ENCODE measurements around the gene CENPT. TPM values are rescaled to one million over a fixed set of nuclear protein-coding genes. Genes with fewer than 3 reads are reported as not detected.

The CENPT gene
- total RNA-seq, 1 donor from 2014 or later = 29.9 TPM

DNA sequence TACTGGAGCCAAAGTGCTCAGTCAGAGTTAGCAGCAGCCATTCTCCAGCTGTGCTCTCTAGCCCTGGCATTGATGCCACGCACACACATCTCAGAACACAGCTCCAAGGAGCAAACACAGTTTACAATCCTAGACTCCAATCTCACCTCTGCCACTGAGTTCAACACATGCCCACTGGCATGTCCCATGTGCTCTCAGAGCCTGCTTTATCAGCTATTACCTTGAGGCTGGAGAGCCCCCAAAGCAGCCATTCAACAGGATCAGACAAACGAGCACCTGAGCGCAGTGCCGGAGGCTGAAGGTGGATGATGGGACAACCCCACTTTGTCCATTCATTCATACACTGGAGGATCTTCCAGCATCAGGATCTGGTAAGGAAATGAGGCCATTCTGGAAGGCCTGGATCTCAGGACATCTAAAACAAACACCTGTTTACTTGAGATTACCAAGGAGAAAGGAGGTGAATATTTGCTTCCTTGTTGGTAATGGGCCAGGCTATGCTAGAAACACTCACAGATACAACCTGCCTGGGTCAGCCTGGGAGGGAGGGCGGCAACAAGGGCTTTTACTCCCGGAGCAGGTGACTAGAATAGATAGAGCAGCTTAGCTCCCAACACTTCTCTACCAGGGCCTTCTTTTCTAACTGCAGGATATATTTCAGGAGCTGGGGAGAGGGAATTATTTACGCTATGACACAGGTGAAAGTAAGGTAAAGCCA, 66.5 kb downstream of the CENPT start:
- peak in 1 of 2 donors; percentile 21 for ATAC-seq
- TF ChIP-seq, protein P1, sequence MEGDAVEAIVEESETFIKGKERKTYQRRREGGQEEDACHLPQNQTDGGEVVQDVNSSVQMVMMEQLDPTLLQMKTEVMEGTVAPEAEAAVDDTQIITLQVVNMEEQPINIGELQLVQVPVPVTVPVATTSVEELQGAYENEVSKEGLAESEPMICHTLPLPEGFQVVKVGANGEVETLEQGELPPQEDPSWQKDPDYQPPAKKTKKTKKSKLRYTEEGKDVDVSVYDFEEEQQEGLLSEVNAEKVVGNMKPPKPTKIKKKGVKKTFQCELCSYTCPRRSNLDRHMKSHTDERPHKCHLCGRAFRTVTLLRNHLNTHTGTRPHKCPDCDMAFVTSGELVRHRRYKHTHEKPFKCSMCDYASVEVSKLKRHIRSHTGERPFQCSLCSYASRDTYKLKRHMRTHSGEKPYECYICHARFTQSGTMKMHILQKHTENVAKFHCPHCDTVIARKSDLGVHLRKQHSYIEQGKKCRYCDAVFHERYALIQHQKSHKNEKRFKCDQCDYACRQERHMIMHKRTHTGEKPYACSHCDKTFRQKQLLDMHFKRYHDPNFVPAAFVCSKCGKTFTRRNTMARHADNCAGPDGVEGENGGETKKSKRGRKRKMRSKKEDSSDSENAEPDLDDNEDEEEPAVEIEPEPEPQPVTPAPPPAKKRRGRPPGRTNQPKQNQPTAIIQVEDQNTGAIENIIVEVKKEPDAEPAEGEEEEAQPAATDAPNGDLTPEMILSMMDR (IDR thresholded peaks at IDR 0.05) = no peak
- intact Hi-C loops (cut with DNase I) = no loop called here

DNA sequence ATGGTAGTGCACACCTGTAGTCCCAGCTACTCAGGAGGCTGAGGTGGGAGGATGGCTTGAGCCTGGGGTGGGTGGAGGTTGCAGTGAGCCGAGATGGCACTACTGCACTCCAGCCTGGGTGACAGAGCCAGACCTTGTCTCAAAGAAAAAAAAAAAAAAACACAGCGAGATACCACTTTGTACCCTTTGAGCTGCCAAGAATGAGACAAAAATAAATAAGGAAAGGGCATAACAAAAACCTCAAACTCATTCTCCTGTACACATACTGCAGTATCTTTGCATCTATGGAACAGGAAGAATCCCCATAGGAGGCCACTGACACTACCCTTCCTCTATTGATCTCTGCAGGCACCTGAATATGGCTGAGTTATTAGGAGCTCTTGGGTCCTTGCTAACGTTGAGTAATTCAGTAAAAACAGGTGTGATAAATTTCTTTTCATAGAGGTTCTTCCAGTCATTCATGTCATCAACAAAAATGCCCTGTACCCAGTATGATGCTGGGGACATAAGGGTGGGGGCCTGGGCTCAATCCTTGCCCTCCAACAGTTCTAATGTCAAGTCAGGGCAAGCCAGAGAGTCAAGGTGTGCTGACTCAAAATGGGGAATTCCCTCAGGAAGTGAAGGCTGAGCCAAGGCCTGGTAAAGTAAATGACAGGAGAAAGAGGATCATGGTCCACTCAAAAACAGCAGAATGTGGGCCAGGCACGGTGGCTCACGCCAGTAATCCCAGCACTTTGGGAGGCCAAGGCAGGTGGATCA, 68.1 kb downstream of the CENPT start:
- H3K4me1 ChIP-seq = peaks cover 26% of the 10 kb centered on the region
- intact Hi-C loops (cut with DNase I) = no loop called here
- TF ChIP-seq, protein P1 (IDR thresholded peaks at IDR 0.05) = no peak
- peaks cover 10% of the 10 kb centered on the region for H3K36me3 ChIP-seq
- H3K27me3 ChIP-seq (ENCODE audit: low read depth) = no peaks in the 10 kb centered on the region
- H3K27ac ChIP-seq = no peak overlapping the region
- H3K4me3 ChIP-seq = no peak overlapping the region
- H3K9me3 ChIP-seq = no peaks in the 10 kb centered on the region
- ATAC-seq (peak in 1 of 2 donors; percentile 31), DNase-seq (no peak)

More for the DNA sequence above, 66.5 kb downstream of the CENPT start:
- Histone ChIP-seq H3K9me3 (no peaks in the 10 kb centered on the region), H3K27ac (no peak overlapping the region), H3K27me3 (ENCODE audit: low read depth) (no peaks in the 10 kb centered on the region), H3K36me3 (peaks cover 10% of the 10 kb centered on the region), H3K4me1 (peaks cover 25% of the 10 kb centered on the region), H3K4me3 (no peak overlapping the region)
- DNase-seq = no peak

Other genes with a start within 250 kb of the CENPT start
- 2.4 TPM for gene CARMIL2, start 202.5 kb downstream of the CENPT start, total RNA-seq
- 16.6 TPM for gene ACD, start 187.4 kb downstream of the CENPT start, total RNA-seq
- 5.5 TPM for gene PARD6A, start 186.7 kb downstream of the CENPT start, total RNA-seq
- 19.4 TPM for gene ENKD1, start 180.9 kb downstream of the CENPT start, total RNA-seq
- gene C16orf86, start 180.9 kb downstream of the CENPT start, total RNA-seq = 5.3 TPM
- 18.9 TPM for gene GFOD2, start 128.4 kb downstream of the CENPT start, total RNA-seq
- 21.7 TPM for gene RANBP10, start 41.1 kb downstream of the CENPT start, total RNA-seq
- 3.5 TPM for gene TSNAXIP1, start 40.8 kb downstream of the CENPT start, total RNA-seq
- 26.1 TPM for gene THAP11, start 5.4 kb downstream of the CENPT start, total RNA-seq
- gene NUTF2, start 760 bp downstream of the CENPT start, total RNA-seq = 55.8 TPM
- 51.2 TPM for gene EDC4, start 25.4 kb upstream of the CENPT start, total RNA-seq
- 1.7 TPM for gene NRN1L, start 37.2 kb upstream of the CENPT start, total RNA-seq
- 28.3 TPM for gene PSKH1, start 45.6 kb upstream of the CENPT start, total RNA-seq
- gene CTRL, start 84.2 kb upstream of the CENPT start, total RNA-seq = 0.59 TPM
- 82.7 TPM for gene PSMB10, start 89.2 kb upstream of the CENPT start, total RNA-seq
- gene LCAT, start 96.4 kb upstream of the CENPT start, total RNA-seq = 33.8 TPM
- gene SLC12A4, start 120.9 kb upstream of the CENPT start, total RNA-seq = 80.3 TPM
- 0.18 TPM for gene DPEP3, start 132.8 kb upstream of the CENPT start, total RNA-seq
- 29.5 TPM for gene DPEP2, start 151.8 kb upstream of the CENPT start, total RNA-seq
- gene DPEP2NB, start 168.2 kb upstream of the CENPT start, total RNA-seq = not detected
- 9.9 TPM for gene DDX28, start 175.5 kb upstream of the CENPT start, total RNA-seq
- gene DUS2, start 175.6 kb upstream of the CENPT start, total RNA-seq = 15.1 TPM
- 61.6 TPM for gene NFATC3, start 237.7 kb upstream of the CENPT start, total RNA-seq